ENCODE results near the gene KRCC1.

The KRCC1 gene

DNA sequence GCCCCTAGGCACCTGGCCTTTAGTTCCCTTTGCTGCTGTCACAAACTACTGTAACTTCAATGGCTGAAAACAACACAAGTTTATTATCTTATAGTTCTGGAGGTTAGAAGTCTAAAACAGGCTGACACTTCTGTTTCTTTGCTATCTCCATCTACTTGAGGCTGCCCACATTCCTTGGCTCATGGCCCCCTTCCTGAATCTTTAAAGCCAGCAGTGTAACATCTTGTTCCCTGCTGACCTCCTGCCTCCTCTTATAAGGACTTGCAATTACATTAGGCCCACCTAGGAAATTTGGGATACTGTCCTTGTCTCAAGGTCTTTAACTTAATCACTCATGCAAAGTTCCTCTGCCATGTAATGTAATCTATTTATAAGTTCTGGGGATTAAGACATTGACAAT is 18.6 kb upstream of the KRCC1 start:
- DNase-seq (ENCODE audit: insufficient read length), result no peak
- no peak for TF ChIP-seq POLR2A (IDR thresholded peaks at IDR 0.05; ENCODE audit: low read depth, low read length)
- no peak for TF ChIP-seq POLR2AphosphoS5 (IDR thresholded peaks at IDR 0.05; ENCODE audit: low read depth, low read length)
- FAIRE-seq, result no peak

DNA sequence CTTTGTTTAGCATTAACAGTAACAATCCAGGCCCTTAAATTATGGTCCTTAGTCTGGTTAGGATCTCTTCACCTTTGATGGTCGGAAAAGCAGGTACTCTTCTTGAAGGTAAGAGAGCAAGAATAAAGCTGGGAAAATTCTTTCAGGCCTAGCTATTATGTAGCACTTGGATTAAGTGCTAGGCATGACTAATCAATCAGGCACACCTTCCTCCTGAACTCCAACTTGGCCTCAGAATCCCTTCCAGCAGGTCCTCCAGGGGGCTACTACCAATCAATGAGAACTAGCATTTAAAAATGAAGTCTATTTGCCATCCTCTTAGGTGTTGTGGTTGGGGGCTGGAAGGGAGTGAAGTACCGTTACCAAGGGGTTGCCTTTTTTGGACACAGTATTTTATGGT is 15.8 kb upstream of the KRCC1 start:
- no peak for TF ChIP-seq TAF1 (IDR thresholded peaks at IDR 0.05; ENCODE audit: borderline replicate concordance, low read depth, low read length)
- no peak for DNase-seq (ENCODE audit: insufficient read length)
- FAIRE-seq, result no peak

DNA sequence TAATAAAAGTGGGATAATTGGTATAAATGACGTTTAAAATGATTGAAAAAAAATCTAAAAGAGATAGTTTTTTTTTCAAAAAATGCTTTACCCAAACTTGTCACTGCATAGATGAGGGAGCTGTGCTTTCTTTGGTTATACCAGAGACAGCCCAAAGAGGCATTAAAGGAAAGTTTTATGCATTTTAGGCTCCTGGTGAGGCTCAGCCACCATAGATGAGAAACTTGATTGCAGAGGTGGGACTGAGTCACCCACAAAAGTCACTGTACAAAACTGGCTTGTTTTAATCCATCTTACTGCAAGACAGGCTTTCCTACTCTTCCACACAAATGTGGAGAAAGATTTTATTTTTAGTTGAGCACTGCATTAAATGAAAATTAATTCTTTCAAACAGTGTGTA is 14.5 kb upstream of the KRCC1 start:
- TF ChIP-seq POLR2AphosphoS5 (IDR thresholded peaks at IDR 0.05; ENCODE audit: low read depth, low read length) (no peak), POLR2A (IDR thresholded peaks at IDR 0.05; ENCODE audit: low read depth, low read length) (no peak), TAF1 (IDR thresholded peaks at IDR 0.05; ENCODE audit: borderline replicate concordance, low read depth, low read length) (no peak)
- no peak for DNase-seq (ENCODE audit: insufficient read length)
- FAIRE-seq, result no peak

DNA sequence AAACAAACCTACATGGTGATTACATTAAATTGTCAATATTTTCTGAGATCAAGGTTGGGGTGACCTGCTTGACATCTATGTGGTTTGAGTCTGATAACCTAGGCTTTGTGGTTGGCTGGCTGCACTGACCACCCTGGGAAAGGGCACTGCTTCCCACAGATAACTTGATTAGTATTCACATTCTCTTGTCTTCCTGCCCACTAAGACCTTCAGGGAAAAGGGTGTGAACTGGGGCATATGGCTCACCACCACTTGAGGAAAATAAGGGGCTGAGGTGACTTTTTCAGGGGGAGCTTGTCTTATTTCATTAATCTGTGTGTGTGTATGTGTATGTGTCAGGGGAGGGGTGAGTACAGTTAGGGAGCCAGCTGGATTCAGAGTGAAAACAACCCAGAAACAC is 13.5 kb upstream of the KRCC1 start:
- TF ChIP-seq TAF1 (IDR thresholded peaks at IDR 0.05; ENCODE audit: borderline replicate concordance, low read depth, low read length), result no peak
- TF ChIP-seq POLR2A (IDR thresholded peaks at IDR 0.05; ENCODE audit: low read depth, low read length), result no peak
- TF ChIP-seq POLR2AphosphoS5 (IDR thresholded peaks at IDR 0.05; ENCODE audit: low read depth, low read length), result no peak
- FAIRE-seq (no peak), DNase-seq (ENCODE audit: insufficient read length) (no peak)

DNA sequence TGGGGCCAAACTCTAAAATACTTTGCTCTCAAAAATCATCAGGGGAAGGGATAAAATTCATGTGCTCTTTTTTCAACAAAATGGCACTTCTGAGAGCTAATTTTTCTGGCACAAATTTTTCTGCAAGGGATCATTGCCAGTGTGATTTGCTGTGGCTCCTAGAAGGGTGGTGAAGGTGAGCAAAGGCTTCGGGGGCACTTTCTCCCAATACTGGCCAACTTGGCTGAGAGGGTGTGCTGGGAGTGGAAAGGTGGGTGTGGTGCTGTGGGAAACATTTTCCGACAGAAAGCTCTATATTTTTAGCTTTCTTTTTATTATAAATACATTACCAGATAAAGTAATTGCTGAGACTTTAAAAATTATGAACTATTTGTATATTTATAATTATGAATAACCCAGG is 12.5 kb upstream of the KRCC1 start:
- FAIRE-seq, result no peak
- TF ChIP-seq POLR2AphosphoS5 (IDR thresholded peaks at IDR 0.05; ENCODE audit: low read depth, low read length) (no peak), POLR2A (IDR thresholded peaks at IDR 0.05; ENCODE audit: low read depth, low read length) (no peak), TAF1 (IDR thresholded peaks at IDR 0.05; ENCODE audit: borderline replicate concordance, low read depth, low read length) (no peak)
- DNase-seq (ENCODE audit: insufficient read length), result no peak

DNA sequence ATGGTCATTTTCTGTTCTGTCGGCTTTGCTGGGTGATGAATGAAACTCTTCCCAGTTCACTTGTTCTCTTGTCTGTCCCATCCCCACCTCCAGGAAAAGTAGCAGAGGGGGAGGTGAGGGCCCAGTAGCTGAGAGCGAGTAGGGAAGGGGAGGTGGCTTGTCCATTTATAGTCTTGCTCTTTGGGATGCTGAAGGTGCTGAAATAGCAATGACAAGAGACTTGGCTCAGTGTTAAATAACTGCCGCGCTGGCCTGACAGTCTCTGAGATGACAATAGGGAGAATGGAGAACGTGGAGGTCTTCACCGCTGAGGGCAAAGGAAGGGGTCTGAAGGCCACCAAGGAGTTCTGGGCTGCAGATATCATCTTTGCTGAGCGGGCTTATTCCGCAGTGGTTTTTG is 12.0 kb upstream of the KRCC1 start, which contains the start of gene SMYD1:
Gene SMYD1 (plus strand): TSS at position 228 of the 400 bp plus-strand sequence. CDS start 40 bp downstream, at position 268.
- FAIRE-seq (no peak), DNase-seq (ENCODE audit: insufficient read length) (no peak)
- TF ChIP-seq TAF1 (IDR thresholded peaks at IDR 0.05; ENCODE audit: borderline replicate concordance, low read depth, low read length), result no peak
- no peak for TF ChIP-seq POLR2A (IDR thresholded peaks at IDR 0.05; ENCODE audit: low read depth, low read length)
- no peak for TF ChIP-seq POLR2AphosphoS5 (IDR thresholded peaks at IDR 0.05; ENCODE audit: low read depth, low read length)

DNA sequence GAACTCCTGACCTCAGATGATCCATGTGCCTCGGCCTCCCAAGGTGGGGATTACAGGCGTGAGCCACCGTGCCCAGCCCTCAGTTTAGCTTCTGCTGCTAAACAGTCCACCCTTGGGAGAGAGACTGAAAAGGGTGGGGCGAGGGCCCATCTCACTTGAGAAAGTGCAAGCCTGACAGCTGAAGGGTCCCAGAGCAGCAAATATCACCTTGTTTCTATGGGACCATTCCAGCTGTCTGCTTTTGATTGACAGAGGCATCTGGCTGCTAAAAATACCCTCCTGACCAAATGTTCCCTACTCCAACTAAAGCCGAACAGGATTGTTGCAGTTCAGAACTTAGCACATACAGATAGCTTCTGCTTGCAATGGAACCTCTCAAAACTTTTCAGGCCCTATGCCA is 11.6 kb upstream of the KRCC1 start:
- FAIRE-seq, result no peak

DNA sequence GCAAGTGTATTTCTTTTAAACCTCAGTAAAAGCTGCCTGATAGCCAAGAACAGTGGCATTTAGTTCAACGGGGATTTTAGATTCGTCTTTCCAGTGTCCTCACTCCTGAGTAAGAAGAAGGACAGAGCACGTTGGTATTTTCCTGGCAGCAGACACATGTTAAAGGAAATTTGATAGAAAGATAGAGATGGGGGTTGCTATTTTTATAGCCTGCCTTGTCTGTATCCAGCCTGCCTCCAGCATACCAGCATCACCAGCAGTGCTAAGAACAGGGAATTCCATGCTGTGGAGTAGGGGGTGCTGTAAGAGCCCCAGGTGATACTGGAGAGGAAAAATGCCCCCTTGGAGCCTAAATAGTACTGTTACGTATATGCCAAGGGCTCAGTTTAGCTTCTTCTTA is 11.0 kb upstream of the KRCC1 start:
- FAIRE-seq (no peak), DNase-seq (ENCODE audit: insufficient read length) (no peak)
- no peak for TF ChIP-seq POLR2AphosphoS5 (IDR thresholded peaks at IDR 0.05; ENCODE audit: low read depth, low read length)
- TF ChIP-seq TAF1 (IDR thresholded peaks at IDR 0.05; ENCODE audit: borderline replicate concordance, low read depth, low read length), result no peak
- no peak for TF ChIP-seq POLR2A (IDR thresholded peaks at IDR 0.05; ENCODE audit: low read depth, low read length)

More for the DNA sequence above, 11.6 kb upstream of the KRCC1 start:
- DNase-seq (ENCODE audit: insufficient read length), result no peak
- TF ChIP-seq POLR2AphosphoS5 (IDR thresholded peaks at IDR 0.05; ENCODE audit: low read depth, low read length), result no peak
- no peak for TF ChIP-seq TAF1 (IDR thresholded peaks at IDR 0.05; ENCODE audit: borderline replicate concordance, low read depth, low read length)
- TF ChIP-seq POLR2A (IDR thresholded peaks at IDR 0.05; ENCODE audit: low read depth, low read length), result no peak

DNA sequence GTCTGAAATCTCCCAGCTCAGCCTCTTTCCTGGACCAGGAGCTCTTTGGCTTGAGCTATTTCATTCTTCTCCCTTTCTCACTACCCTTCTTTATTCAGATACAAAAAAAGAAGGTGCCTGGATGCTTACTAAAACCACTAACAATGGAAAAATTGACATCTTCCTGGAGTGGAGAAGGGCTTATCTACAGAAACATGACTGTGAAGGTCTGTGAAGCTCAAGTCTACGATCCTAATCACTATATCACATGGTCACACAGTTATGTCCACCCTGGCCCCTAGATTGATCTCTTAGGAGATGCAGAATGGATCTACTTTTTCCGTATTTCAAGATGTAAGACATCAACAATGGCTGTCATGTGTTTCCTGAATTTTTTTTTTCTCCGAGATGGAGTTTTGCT is 5.7 kb upstream of the KRCC1 start:
- no peak for DNase-seq (ENCODE audit: insufficient read length)
- no peak for FAIRE-seq
- no peak for TF ChIP-seq TAF1 (IDR thresholded peaks at IDR 0.05; ENCODE audit: borderline replicate concordance, low read depth, low read length)

DNA sequence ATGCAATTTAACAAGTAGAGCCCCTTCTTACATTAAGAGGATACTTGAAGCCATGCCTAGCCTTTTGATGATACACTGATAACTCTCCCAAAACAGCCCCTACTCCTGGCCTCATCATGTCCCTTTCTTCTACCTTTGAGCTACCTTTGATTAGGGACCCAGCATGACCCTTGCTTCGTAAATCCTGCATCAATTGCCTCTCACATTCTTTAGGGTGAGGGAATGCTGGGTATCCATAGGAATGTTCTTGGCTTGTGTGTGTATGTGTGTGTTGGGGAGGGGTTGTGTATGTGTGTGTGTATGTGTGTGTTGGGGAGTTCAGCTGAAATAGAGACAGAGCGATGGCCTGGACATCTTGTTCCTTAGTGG is 5.3 kb upstream of the KRCC1 start:
- DNase-seq (ENCODE audit: insufficient read length), result no peak
- TF ChIP-seq POLR2A (IDR thresholded peaks at IDR 0.05; ENCODE audit: low read depth, low read length) (no peak), POLR2AphosphoS5 (IDR thresholded peaks at IDR 0.05; ENCODE audit: low read depth, low read length) (no peak), TAF1 (IDR thresholded peaks at IDR 0.05; ENCODE audit: borderline replicate concordance, low read depth, low read length) (no peak)
- no peak for FAIRE-seq

DNA sequence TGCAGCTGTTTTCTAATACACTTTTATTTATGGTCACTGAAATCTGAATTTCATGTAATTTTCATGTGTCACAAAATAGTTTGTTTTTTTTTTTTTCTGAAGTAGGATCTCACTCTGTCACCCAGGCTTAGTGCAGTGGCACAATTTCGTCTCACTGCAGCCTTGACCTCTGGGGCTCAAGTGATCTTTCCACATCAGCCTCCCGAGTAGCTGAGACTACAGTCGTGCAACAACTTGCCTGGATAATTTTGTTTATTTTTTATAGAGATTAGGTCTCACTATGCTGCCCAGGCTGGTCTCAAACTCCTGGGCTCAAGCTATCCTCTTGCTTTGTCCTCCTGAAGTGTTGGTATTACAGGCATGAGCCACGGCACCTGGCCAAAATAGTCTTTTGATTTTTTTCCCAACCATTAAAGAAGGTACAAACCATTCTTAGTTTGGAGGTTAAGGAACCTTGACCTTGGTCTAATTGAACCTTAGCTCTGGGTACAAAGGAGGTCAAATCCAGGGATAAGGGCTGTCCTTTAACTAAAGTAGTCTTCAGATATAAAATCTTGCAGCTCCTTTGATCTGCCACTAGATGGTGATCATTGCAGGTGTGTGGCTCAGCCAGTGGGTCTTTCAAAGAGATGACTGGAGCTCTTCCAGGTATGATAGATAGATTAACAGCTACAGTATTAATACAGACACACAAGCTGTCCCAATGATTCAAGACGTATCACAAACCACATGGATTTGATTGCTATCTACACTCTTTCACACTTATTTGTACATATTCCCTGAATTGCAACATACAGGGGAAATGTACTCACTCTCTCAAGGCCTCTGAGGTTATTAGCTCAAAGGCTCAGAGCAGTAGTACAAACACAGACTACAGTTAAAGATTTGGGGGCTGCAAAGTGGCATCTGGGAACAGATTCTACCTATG is 4.7 kb upstream of the KRCC1 start:
- DNase-seq (ENCODE audit: insufficient read length) (peak; percentile 23), FAIRE-seq (no peak)
- TF ChIP-seq POLR2AphosphoS5 (IDR thresholded peaks at IDR 0.05; ENCODE audit: low read depth, low read length) (no peak), TAF1 (IDR thresholded peaks at IDR 0.05; ENCODE audit: borderline replicate concordance, low read depth, low read length) (no peak), POLR2A (IDR thresholded peaks at IDR 0.05; ENCODE audit: low read depth, low read length) (no peak)

DNA sequence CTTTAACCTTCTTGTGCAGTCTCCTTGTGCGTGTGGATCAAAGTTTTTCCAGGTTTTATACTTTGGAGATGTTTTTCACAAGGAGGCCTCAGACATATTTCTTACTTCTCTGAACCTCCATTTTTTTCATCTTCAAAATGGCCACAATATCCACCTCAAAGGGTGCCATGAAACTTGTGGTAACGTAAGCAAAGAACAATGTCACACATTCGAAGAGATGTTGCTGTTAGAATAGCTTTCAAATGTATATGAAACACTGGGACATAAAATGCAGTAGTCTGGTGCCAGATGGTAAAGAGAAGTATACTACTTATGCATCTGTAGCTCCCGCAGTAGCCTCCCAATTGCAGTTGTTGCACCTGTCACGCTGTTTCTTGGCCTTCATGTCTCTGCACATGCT is 2.6 kb upstream of the KRCC1 start:
- DNase-seq (ENCODE audit: insufficient read length), result no peak
- no peak for FAIRE-seq

More for the DNA sequence above, 2.6 kb upstream of the KRCC1 start:
- TF ChIP-seq POLR2A (IDR thresholded peaks at IDR 0.05; ENCODE audit: low read depth, low read length), result no peak
- TF ChIP-seq POLR2AphosphoS5 (IDR thresholded peaks at IDR 0.05; ENCODE audit: low read depth, low read length), result no peak
- no peak for TF ChIP-seq TAF1 (IDR thresholded peaks at IDR 0.05; ENCODE audit: borderline replicate concordance, low read depth, low read length)

Data from GM12892 (cell line).